ENCODE measurements around the gene RDH11. TPM values are rescaled to one million over a fixed set of nuclear protein-coding genes. Genes with fewer than 3 reads are reported as not detected.

The RDH11 gene
- total and polyA plus RNA-seq, 10 of the 15 experiments (the other 5 are each of a cell fraction or from before 2014, with no cell fraction given) = 49.7 to 161 (median 77.2) TPM

DNA sequence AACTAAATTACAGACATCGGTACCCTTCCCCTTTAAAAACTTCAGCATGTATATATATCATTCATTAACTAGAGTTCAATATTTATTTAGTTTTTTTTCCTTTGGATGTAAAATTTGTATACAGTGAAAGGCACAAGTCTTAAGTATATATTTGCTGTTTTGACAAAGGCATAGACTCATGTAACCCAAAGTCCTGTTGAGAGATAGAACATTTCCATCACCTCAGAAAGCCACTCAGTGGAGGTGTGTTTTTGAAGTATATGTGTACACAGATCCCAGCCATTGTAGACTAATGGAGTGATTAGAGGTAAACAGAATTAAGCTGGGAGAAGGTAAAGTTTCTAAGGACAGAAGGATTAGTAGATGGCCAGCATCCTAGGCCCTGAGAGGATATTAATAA is 21.5 kb upstream of the RDH11 start:
- Histone ChIP-seq H2AFZ (ENCODE audit: control insufficient read depth, low read depth, low read length) (no peak overlapping the region), H4K20me1 (ENCODE audit: control insufficient read depth, insufficient read depth) (no peaks in the 10 kb centered on the region), H3K36me3 (ENCODE audit: control insufficient read depth in 2 of 2, insufficient read depth in 2 of 2, low read length in 1 of 2) (no peaks in the 10 kb centered on the region), H3K4me3 (no peak overlapping the region), H3K4me2 (ENCODE audit: control insufficient read depth, insufficient read depth) (no peak overlapping the region), H3K4me1 (ENCODE audit: control insufficient read depth, insufficient read depth, low read length) (no peaks in the 10 kb centered on the region; the same call in 1 of the 2 replicates), H3K9me3 (replicated peaks; ENCODE audit: control insufficient read depth, insufficient read depth, low read length) (no peaks in the 10 kb centered on the region), H3K27me3 (replicated peaks in 1 of 2; ENCODE audit: control insufficient read depth in 2 of 2, insufficient read depth in 2 of 2, low read length in 1 of 2) (no peaks in the 10 kb centered on the region), H3K27ac (ENCODE audit: control insufficient read depth, insufficient read depth) (no peak overlapping the region), H3K9ac (ENCODE audit: control insufficient read depth, insufficient read depth, low read length) (no peak overlapping the region), H3K79me2 (ENCODE audit: control insufficient read depth, insufficient read depth, low read length) (no peaks in the 10 kb centered on the region)
- intact Hi-C loops (cut with micrococcal nuclease; ENCODE audit: unreplicated experiment) (no loop called here), in situ Hi-C loops (cut with MboI) (no loop called here)
- no peak for DNase-seq (ENCODE audit: low read depth, low spot score)
- no peak for ATAC-seq
- no peak for FAIRE-seq
- TF ChIP-seq ZNF274 (IDR thresholded peaks at IDR 0.05; ENCODE audit: insufficient read depth, insufficient read length) (no peak), NFYA (IDR thresholded peaks at IDR 0.05; ENCODE audit: borderline replicate concordance, low read depth, low read length) (no peak), SP1 (IDR thresholded peaks at IDR 0.05; ENCODE audit: low read depth, low read length) (no peak), SMAD5 (IDR thresholded peaks at IDR 0.05; ENCODE audit: low read depth) (no peak), HCFC1 (IDR thresholded peaks at IDR 0.05; ENCODE audit: low read length) (no peak), SUZ12 (IDR thresholded peaks at IDR 0.05; ENCODE audit: unreplicated experiment) (no peak), PAX8 (IDR thresholded peaks at IDR 0.05) (no peak), PML (IDR thresholded peaks at IDR 0.05; ENCODE audit: low read length) (no peak), NFIC (IDR thresholded peaks at IDR 0.05; ENCODE audit: low read depth, low read length) (no peak), SREBF2 (IDR thresholded peaks at IDR 0.05; ENCODE audit: low read length) (no peak), REST (IDR thresholded peaks at IDR 0.05; ENCODE audit: low read depth, low read length) (no peak)
- TF ChIP-seq, protein P1, sequence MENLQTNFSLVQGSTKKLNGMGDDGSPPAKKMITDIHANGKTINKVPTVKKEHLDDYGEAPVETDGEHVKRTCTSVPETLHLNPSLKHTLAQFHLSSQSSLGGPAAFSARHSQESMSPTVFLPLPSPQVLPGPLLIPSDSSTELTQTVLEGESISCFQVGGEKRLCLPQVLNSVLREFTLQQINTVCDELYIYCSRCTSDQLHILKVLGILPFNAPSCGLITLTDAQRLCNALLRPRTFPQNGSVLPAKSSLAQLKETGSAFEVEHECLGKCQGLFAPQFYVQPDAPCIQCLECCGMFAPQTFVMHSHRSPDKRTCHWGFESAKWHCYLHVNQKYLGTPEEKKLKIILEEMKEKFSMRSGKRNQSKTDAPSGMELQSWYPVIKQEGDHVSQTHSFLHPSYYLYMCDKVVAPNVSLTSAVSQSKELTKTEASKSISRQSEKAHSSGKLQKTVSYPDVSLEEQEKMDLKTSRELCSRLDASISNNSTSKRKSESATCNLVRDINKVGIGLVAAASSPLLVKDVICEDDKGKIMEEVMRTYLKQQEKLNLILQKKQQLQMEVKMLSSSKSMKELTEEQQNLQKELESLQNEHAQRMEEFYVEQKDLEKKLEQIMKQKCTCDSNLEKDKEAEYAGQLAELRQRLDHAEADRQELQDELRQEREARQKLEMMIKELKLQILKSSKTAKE (IDR thresholded peaks at IDR 0.05; ENCODE audit: low read depth, poor library complexity, severe bottlenecking) = no peak
- TF ChIP-seq, protein P2, sequence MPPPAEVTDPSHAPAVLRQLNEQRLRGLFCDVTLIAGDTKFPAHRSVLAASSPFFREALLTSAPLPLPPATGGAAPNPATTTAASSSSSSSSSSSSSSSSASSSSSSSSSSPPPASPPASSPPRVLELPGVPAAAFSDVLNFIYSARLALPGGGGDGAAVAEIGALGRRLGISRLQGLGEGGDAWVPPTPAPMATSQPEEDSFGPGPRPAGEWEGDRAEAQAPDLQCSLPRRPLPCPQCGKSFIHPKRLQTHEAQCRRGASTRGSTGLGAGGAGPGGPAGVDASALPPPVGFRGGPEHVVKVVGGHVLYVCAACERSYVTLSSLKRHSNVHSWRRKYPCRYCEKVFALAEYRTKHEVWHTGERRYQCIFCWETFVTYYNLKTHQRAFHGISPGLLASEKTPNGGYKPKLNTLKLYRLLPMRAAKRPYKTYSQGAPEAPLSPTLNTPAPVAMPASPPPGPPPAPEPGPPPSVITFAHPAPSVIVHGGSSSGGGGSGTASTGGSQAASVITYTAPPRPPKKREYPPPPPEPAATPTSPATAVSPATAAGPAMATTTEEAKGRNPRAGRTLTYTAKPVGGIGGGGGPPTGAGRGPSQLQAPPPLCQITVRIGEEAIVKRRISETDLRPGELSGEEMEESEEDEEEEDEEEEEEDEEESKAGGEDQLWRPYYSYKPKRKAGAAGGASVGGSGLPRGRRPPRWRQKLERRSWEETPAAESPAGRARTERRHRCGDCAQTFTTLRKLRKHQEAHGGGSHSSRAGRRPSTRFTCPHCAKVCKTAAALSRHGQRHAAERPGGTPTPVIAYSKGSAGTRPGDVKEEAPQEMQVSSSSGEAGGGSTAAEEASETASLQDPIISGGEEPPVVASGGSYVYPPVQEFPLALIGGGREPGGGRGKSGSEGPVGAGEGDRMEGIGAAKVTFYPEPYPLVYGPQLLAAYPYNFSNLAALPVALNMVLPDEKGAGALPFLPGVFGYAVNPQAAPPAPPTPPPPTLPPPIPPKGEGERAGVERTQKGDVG (CRISPR knock-in tag; IDR thresholded peaks at IDR 0.05) = no peak
- ChIA-PET SMC1A (ENCODE audit: uncharacterized antibody, unreplicated experiment) (interaction anchor here (1.4 kb wide), 1 partner anchor 19 kb away, joined by 3 read pairs; no protein-coding TSS in a partner anchor), RAD21 (ENCODE audit: unreplicated experiment) (no interaction called here), POLR2A (no interaction called here), CTCF (interaction anchor here (0.7 kb wide), 1 partner anchor 145 kb away, joined by 3 read pairs; no protein-coding TSS in a partner anchor)
- no TSS peak for BruUV-seq (replicated peaks)
- 89% methylated on average over 1 of the region's 1 CpG for WGBS (ENCODE audit: insufficient coverage, insufficient replicate concordance, low lambda C conversion rate, missing lambda C conversion rate)
